Bladder microvascular endothelial cell (primary cell): ENCODE measurements around the gene CYBA. TPM values are rescaled to one million over a fixed set of nuclear protein-coding genes. Genes with fewer than 3 reads are reported as not detected.

Experiments used
- total RNA-seq: library from RNA; depleted of rRNA; stranded (reverse); fragments of >200 nt; gene quantifications from 2 replicates; pipeline ENCODE4 v1.2.3, GENCODE V29; 2014

Gene CYBA
- total RNA-seq: 123 and 249 TPM in 2 replicates

DNA sequence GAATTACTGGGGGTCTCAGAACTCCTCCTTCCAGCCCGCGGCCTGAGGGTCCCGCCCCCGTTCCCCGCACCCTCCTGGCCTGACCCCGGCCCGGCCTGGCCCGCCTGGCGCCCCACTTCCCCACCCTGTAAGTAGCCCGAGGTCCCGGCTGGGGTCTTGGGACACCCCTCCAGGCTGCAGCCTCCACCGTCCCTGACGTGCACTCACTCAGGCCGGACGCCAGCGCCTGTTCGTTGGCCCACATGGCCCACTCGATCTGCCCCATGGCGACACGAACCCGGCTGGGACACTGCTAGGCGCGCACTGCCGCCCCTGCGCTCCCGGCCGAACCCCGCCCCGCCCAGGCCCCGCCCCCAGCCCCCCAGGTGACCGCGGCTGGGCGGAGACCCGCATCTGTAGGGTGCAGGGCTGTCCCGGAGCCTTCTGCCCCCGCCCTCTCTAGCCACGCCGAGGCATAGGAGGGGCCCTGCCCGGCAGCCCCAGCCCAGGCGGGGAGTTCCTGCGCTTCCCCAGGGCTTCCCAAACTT is at the start of gene CYBA:
TSS of gene CYBA (minus strand) at position 305 of the 527 bp plus-strand sequence. CDS start at position 265, 40 bp downstream.

GRCh38 chr16:88686439-88687253 is 35.8 kb upstream of the CYBA start, which contains the start of gene SNAI3:
Gene SNAI3 (minus strand): TSS chr16:88686507. CDS start chr16:88686406, 101 bp downstream.

GRCh38 chr16:88662843-88663606 is 12.2 kb upstream of the CYBA start, which contains the start of gene MVD:
Gene MVD (minus strand): TSS chr16:88663091. CDS start chr16:88663080, 11 bp downstream.

GRCh38 chr16:88638323-88639230 is 12.3 kb downstream of the CYBA start, which contains the start of gene IL17C:
Gene IL17C (plus strand): TSS chr16:88638572. CDS start chr16:88638642, 70 bp downstream.

Other genes starting within 250 kb of the CYBA start
- gene ZFPM1, start 197.8 kb downstream of the CYBA start, total RNA-seq: 0.81 and 2.8 TPM in 2 replicates
- 9.6 and 19.0 TPM in 2 replicates for gene ZC3H18, start 80.7 kb downstream of the CYBA start, total RNA-seq
- not detected in 2 replicates for gene IL17C, start 12.5 kb downstream of the CYBA start, total RNA-seq
- gene MVD, start 12.0 kb upstream of the CYBA start, total RNA-seq: 44.0 and 54.7 TPM in 2 replicates
- gene SNAI3, start 35.5 kb upstream of the CYBA start, total RNA-seq: 0.16 TPM in 1 of 2 replicates, not detected in the other
- gene RNF166, start 55.4 kb upstream of the CYBA start, total RNA-seq: 10.5 and 11.9 TPM in 2 replicates
- 11.3 and 11.9 TPM in 2 replicates for gene CTU2, start 55.5 kb upstream of the CYBA start, total RNA-seq
- 280 and 993 TPM in 2 replicates for gene PIEZO1, start 134.2 kb upstream of the CYBA start, total RNA-seq
- 8.5 and 10.4 TPM in 2 replicates for gene CDT1, start 152.7 kb upstream of the CYBA start, total RNA-seq
- 89.9 and 96.5 TPM in 2 replicates for gene APRT, start 160.9 kb upstream of the CYBA start, total RNA-seq
- 11.5 and 33.2 TPM in 2 replicates for gene GALNS, start 205.9 kb upstream of the CYBA start, total RNA-seq
- 42.2 and 70.4 TPM in 2 replicates for gene TRAPPC2L, start 206.1 kb upstream of the CYBA start, total RNA-seq
- not detected in 2 replicates for gene PABPN1L, start 215.6 kb upstream of the CYBA start, total RNA-seq